ENCODE results near the gene USP20.

DNA sequence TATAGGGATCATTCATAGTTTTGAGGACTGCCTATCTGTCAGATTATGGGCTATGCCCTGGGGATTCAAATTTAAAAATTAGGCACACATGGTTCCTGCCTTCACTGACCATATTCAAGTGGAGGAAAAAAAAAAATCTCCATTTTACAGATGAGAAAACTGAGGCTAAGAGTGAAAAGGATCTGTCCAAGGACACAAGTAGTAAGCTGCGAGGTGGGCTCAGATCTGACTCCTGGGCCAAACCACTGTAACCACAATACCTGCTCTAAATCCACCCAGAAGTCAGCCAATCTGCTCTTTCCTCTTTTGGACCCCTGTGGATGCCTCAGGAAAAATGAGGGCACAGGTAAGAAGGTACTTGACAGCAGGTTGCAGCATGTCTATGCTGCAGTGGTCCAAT, 8.5 kb upstream of the USP20 start:
- TF ChIP-seq, protein P1, sequence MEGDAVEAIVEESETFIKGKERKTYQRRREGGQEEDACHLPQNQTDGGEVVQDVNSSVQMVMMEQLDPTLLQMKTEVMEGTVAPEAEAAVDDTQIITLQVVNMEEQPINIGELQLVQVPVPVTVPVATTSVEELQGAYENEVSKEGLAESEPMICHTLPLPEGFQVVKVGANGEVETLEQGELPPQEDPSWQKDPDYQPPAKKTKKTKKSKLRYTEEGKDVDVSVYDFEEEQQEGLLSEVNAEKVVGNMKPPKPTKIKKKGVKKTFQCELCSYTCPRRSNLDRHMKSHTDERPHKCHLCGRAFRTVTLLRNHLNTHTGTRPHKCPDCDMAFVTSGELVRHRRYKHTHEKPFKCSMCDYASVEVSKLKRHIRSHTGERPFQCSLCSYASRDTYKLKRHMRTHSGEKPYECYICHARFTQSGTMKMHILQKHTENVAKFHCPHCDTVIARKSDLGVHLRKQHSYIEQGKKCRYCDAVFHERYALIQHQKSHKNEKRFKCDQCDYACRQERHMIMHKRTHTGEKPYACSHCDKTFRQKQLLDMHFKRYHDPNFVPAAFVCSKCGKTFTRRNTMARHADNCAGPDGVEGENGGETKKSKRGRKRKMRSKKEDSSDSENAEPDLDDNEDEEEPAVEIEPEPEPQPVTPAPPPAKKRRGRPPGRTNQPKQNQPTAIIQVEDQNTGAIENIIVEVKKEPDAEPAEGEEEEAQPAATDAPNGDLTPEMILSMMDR (IDR thresholded peaks at IDR 0.05) = no peak
- no peak for TF ChIP-seq EZH2phosphoT487 (IDR thresholded peaks at IDR 0.05)

All from neural progenitor cell (in vitro differentiated cells).